ENCODE results near the gene UGT1A5. TPM values are rescaled to one million over a fixed set of nuclear protein-coding genes. Genes with fewer than 3 reads are reported as not detected.

The UGT1A5 gene
- total RNA-seq, 2 donors from 2014 or later = not detected

DNA sequence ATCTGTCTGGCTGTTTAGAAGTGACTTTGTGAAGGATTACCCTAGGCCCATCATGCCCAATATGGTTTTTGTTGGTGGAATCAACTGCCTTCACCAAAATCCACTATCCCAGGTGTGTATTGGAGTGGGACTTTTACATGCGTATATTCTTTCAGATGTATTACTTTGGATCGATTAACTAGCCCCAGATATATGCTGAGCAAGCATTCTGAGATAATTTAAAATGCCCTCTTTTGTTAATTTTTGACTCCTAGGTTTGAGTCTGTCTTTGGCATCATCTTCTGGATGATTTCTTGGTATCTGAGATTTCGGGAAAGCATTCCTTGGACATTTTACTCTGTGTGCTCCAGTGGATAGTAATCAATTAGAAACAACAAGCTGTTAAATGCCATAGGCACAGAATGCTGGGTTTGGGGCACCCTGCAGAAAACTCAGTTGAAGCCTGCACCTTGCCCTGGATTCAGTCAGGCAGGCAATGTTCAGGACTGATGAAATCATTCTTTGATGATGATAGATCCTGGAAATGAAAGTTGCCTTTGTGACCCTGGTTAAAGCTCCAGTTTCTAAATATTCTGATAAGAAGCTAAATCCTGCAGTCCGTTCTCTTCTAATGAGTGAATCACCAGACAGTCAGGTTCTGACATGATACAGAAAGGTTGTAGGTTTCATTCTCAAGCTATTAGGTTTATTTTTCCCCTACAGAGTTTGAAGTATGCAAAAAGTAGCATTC lies 48.5 kb downstream of the UGT1A5 start:
- Mint-ChIP-seq H3K27me3 (ENCODE audit: low read depth) (peaks cover 17% of the 10 kb centered on the region), H3K4me1 (ENCODE audit: low read depth) (no peaks in the 10 kb centered on the region), H3K9me3 (no peaks in the 10 kb centered on the region), H3K27ac (no peak overlapping the region), H3K36me3 (ENCODE audit: insufficient read depth in 2 of 2) (no peaks in the 10 kb centered on the region), H3K4me3 (no peak overlapping the region)
- no peak for DNase-seq
- ATAC-seq (replicated peaks in 1 of 2) = no peak

DNA sequence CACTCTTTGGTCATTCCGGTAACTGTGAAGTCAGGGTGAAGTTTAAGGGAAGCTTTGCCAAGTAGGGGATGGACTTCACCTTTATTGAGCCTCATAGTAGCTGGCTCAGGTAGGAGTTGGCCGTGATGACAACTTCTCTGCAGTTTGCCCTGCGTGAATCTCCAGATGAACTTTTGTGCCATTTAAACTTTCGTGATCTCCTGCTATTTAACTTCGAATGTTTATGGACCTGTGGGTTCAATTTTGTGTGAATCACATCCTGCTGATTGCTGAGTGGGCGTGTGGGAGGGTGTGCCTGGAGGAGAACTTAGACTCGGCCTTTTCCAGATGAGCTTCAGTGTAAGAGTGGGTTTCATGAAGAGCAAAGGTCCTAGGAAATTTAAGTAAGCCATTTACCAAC lies 51.6 kb downstream of the UGT1A5 start:
- no peak for DNase-seq
- H3K27me3 Mint-ChIP-seq (ENCODE audit: low read depth) = peaks cover 27% of the 10 kb centered on the region
- H3K27ac Mint-ChIP-seq = no peak overlapping the region
- no peaks in the 10 kb centered on the region for H3K4me1 Mint-ChIP-seq (ENCODE audit: low read depth)
- no peaks in the 10 kb centered on the region for H3K9me3 Mint-ChIP-seq
- no peaks in the 10 kb centered on the region for H3K36me3 Mint-ChIP-seq (ENCODE audit: insufficient read depth in 2 of 2)
- ATAC-seq (replicated peaks in 1 of 2) = no peak
- no peak overlapping the region for H3K4me3 Mint-ChIP-seq

DNA sequence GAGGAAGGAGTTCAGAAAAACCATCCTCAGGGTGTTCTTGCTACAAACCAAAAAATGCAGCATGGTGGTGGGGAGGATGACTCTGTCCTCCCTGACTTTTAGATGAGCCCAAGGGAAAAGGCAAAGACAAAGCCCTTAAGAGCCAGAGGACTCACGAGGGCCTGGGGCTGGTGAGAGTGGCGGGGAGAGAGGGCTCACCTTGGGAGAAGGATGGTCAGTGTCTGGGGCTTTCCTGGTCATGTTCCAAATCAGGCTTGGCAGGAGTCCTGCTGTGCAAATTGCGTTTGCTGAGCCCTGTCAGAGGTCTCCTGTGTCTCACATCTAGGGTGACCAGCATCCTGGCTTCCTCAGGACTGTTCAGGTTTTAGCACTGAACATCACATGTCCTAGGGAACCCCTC lies 52.1 kb downstream of the UGT1A5 start:
- ATAC-seq (replicated peaks in 1 of 2) (no peak), DNase-seq (no peak)
- H3K9me3 Mint-ChIP-seq = no peaks in the 10 kb centered on the region
- H3K36me3 Mint-ChIP-seq (ENCODE audit: insufficient read depth in 2 of 2) = no peaks in the 10 kb centered on the region
- no peak overlapping the region for H3K27ac Mint-ChIP-seq
- peaks cover 30% of the 10 kb centered on the region for H3K27me3 Mint-ChIP-seq (ENCODE audit: low read depth)
- H3K4me1 Mint-ChIP-seq (ENCODE audit: low read depth) = no peaks in the 10 kb centered on the region
- no peak overlapping the region for H3K4me3 Mint-ChIP-seq

DNA sequence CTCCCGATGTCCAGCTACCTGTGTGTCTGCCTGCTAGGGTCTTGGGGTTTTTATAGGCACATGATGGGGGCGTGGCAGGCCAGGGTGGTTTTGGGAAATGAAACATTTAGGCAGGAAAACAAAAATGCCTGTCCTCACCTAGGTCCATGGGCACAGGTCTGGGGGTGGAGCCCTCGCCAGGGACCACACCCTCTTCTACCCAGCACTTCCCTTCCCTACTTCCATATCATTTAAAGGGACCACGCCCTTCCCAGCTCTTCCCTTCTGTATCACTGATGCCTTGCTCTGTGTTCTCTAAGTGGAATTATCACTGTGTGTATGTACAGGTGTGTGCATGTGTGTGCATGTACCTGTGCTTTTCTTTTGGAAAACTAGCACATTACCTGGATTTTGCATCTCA lies 53.7 kb downstream of the UGT1A5 start:
- Mint-ChIP-seq H3K9me3 (no peaks in the 10 kb centered on the region), H3K4me1 (ENCODE audit: low read depth) (no peaks in the 10 kb centered on the region), H3K27me3 (ENCODE audit: low read depth) (peaks cover 30% of the 10 kb centered on the region)

DNA sequence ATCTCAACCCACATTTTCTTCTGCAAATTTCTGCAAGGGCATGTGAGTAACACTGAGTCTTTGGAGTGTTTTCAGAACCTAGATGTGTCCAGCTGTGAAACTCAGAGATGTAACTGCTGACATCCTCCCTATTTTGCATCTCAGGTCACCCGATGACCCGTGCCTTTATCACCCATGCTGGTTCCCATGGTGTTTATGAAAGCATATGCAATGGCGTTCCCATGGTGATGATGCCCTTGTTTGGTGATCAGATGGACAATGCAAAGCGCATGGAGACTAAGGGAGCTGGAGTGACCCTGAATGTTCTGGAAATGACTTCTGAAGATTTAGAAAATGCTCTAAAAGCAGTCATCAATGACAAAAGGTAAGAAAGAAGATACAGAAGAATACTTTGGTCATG lies 55.4 kb downstream of the UGT1A5 start:
- peaks cover 30% of the 10 kb centered on the region for H3K27me3 Mint-ChIP-seq (ENCODE audit: low read depth)
- no peaks in the 10 kb centered on the region for H3K36me3 Mint-ChIP-seq (ENCODE audit: insufficient read depth in 2 of 2)
- no peaks in the 10 kb centered on the region for H3K4me1 Mint-ChIP-seq (ENCODE audit: low read depth)
- no peak overlapping the region for H3K4me3 Mint-ChIP-seq
- H3K27ac Mint-ChIP-seq = no peak overlapping the region
- no peak for ATAC-seq (replicated peaks in 1 of 2)
- no peak for DNase-seq
- no peaks in the 10 kb centered on the region for H3K9me3 Mint-ChIP-seq

More for the DNA sequence above, 53.7 kb downstream of the UGT1A5 start:
- no peak overlapping the region for H3K4me3 Mint-ChIP-seq
- no peak overlapping the region for H3K27ac Mint-ChIP-seq
- DNase-seq (no peak), ATAC-seq (replicated peaks in 1 of 2) (no peak)
- H3K36me3 Mint-ChIP-seq (ENCODE audit: insufficient read depth in 2 of 2) = no peaks in the 10 kb centered on the region

DNA sequence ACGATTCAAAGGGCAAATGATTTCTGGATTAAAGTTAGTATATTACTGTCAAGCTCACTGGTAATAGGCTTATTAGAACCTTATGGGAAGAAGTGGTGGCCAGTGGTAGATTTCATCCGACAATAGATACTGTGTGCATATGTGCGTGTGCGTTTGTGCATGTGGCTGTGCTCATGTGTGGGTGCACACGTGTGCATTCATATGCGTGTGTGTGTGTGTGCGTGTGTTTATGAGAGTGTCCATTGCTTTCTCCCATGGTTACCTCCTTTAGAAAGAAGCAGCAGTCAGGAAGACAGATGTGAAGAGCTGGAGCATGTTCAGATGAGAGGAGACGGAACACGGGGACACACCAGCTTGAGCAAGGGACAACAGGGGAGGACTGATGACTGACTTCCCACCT lies 56.6 kb downstream of the UGT1A5 start:
- DNase-seq = no peak
- Mint-ChIP-seq H3K4me1 (ENCODE audit: low read depth) (no peaks in the 10 kb centered on the region), H3K27ac (no peak overlapping the region), H3K27me3 (ENCODE audit: low read depth) (peaks cover 18% of the 10 kb centered on the region), H3K9me3 (no peaks in the 10 kb centered on the region), H3K4me3 (no peak overlapping the region), H3K36me3 (ENCODE audit: insufficient read depth in 2 of 2) (no peaks in the 10 kb centered on the region)
- no peak for ATAC-seq (replicated peaks in 1 of 2)

DNA sequence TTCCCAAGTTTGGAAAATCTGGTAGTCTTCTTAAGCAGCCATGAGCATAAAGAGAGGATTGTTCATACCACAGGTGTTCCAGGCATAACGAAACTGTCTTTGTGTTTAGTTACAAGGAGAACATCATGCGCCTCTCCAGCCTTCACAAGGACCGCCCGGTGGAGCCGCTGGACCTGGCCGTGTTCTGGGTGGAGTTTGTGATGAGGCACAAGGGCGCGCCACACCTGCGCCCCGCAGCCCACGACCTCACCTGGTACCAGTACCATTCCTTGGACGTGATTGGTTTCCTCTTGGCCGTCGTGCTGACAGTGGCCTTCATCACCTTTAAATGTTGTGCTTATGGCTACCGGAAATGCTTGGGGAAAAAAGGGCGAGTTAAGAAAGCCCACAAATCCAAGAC lies 59.4 kb downstream of the UGT1A5 start:
- H3K36me3 Mint-ChIP-seq (ENCODE audit: insufficient read depth in 2 of 2) = peaks cover 2 to 4% of the 10 kb centered on the region in 2 donors
- no peak overlapping the region for H3K27ac Mint-ChIP-seq
- no peak overlapping the region for H3K4me3 Mint-ChIP-seq
- H3K9me3 Mint-ChIP-seq = peaks cover 5 to 7% of the 10 kb centered on the region in 2 donors
- no peak for DNase-seq
- no peak for ATAC-seq (replicated peaks in 1 of 2)
- H3K27me3 Mint-ChIP-seq (ENCODE audit: low read depth) = peaks cover 6% of the 10 kb centered on the region
- no peaks in the 10 kb centered on the region for H3K4me1 Mint-ChIP-seq (ENCODE audit: low read depth)

DNA sequence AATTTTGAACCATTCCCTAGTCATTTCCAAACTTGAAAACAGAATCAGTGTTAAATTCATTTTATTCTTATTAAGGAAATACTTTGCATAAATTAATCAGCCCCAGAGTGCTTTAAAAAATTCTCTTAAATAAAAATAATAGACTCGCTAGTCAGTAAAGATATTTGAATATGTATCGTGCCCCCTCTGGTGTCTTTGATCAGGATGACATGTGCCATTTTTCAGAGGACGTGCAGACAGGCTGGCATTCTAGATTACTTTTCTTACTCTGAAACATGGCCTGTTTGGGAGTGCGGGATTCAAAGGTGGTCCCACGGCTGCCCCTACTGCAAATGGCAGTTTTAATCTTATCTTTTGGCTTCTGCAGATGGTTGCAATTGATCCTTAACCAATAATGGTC lies 59.9 kb downstream of the UGT1A5 start:
- Mint-ChIP-seq H3K4me1 (ENCODE audit: low read depth) (no peaks in the 10 kb centered on the region), H3K27me3 (ENCODE audit: low read depth) (peaks cover 6% of the 10 kb centered on the region), H3K4me3 (no peak overlapping the region), H3K36me3 (ENCODE audit: insufficient read depth in 2 of 2) (peaks cover 2 to 4% of the 10 kb centered on the region in 2 donors), H3K27ac (no peak overlapping the region), H3K9me3 (peaks cover 7 to 8% of the 10 kb centered on the region in 2 donors)
- no peak for DNase-seq
- ATAC-seq (replicated peaks in 1 of 2) = no peak

DNA sequence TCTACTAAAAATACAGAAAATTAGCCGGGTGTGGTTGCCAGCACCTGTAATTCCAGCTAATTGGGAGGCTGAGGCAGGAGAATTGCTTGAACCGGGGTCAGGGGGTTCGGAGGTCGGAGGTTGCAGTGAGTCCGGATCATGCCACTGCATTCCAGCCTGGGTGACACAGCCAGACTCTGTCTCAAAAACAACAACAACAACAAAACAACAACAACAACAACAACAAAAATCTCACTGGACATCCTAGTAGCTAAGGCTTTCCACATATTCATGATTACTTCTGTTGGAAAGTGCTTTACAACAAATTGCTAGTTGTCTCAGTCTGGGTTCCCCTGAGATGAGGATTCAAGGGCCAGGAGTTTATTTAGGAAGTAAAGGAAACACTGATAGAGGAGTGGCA lies 61.1 kb downstream of the UGT1A5 start:
- no peak overlapping the region for H3K4me3 Mint-ChIP-seq
- no peaks in the 10 kb centered on the region for H3K4me1 Mint-ChIP-seq (ENCODE audit: low read depth)
- ATAC-seq (replicated peaks in 1 of 2) (no peak), DNase-seq (no peak)
- H3K27ac Mint-ChIP-seq = no peak overlapping the region
- peaks cover 6% of the 10 kb centered on the region for H3K27me3 Mint-ChIP-seq (ENCODE audit: low read depth)
- peaks cover 7 to 8% of the 10 kb centered on the region in 2 donors for H3K9me3 Mint-ChIP-seq
- peaks cover 2 to 4% of the 10 kb centered on the region in 2 donors for H3K36me3 Mint-ChIP-seq (ENCODE audit: insufficient read depth in 2 of 2)

DNA sequence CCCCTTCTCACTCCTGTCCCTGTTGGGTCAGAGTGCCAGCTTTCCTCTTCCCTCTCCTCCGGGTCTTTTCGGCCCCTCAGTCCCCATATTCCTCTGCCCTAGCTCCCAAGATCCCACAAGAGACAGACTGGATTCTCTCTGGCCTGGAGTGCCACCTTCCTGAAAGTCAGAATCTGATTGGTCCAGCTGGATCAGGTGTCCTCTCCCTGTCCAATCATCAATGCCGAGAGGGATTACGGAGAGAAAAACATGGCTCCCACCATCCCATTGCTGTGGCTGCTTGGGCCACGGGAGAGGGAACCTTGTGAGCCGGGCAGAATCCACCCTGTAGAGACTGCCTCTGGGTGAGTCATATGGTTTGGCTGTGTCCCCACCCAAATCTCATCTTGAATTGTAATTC lies 62.7 kb downstream of the UGT1A5 start:
- Mint-ChIP-seq H3K36me3 (ENCODE audit: insufficient read depth in 2 of 2) (peaks cover 2 to 4% of the 10 kb centered on the region in 2 donors), H3K4me1 (ENCODE audit: low read depth) (no peaks in the 10 kb centered on the region), H3K27ac (no peak overlapping the region), H3K27me3 (ENCODE audit: low read depth) (no peaks in the 10 kb centered on the region), H3K4me3 (no peak overlapping the region), H3K9me3 (peaks cover 7 to 10% of the 10 kb centered on the region in 2 donors)
- ATAC-seq (replicated peaks in 1 of 2) (no peak), DNase-seq (no peak)

DNA sequence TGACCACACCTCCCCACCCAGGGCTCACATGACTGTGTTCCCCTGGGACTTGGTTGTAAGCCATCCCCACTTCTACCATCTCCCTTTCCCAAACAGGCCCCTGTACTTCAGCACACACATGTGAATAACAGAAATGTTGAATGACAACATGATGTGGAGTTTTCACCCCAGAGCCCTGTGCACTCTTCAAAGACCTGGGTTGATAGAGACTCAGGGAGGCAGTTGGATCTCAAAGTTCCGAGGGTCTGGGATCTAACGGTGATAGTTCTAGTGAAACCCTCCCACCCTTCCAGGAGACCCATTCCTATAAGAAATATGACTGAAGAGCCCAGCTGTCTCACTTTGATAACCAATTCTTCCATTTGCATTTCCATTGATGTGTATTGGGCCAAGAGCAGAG lies 65.3 kb downstream of the UGT1A5 start, which contains the start of gene MROH2A:
Gene MROH2A (plus strand): TSS at position 301 of the 400 bp plus-strand sequence. CDS start 1,029 bp downstream, outside the sequence.
- DNase-seq = no peak
- H3K9me3 Mint-ChIP-seq = peaks cover 7 to 10% of the 10 kb centered on the region in 2 donors
- ATAC-seq (replicated peaks in 1 of 2) = no peak
- H3K36me3 Mint-ChIP-seq (ENCODE audit: insufficient read depth in 2 of 2) = peaks cover 2 to 4% of the 10 kb centered on the region in 2 donors
- no peaks in the 10 kb centered on the region for H3K4me1 Mint-ChIP-seq (ENCODE audit: low read depth)
- no peak within 1 kb of the TSS for H3K27ac Mint-ChIP-seq
- no peak within 1 kb of the TSS for H3K4me3 Mint-ChIP-seq
- peaks cover 11% of the 10 kb centered on the region for H3K27me3 Mint-ChIP-seq (ENCODE audit: low read depth)

DNA sequence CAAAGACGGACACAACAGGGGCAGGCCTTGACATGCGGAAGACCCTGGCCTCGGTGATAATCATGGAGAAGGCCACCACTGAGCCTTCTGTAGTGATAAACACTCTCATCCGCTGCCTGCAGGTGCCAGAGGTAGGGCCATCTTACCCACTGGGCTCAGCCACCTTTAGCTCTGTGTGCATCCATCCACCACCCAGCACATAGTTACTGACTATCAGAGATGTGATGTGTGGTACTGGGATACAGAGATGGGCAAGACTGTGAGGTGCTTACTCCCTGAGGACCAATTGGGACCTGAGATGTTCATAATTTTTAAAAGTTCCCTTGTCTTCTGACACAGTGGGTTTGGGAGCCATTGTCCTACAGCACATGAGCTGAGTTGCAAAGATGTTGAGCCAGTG lies 67.0 kb downstream of the UGT1A5 start:
- Mint-ChIP-seq H3K27me3 (ENCODE audit: low read depth) (peaks cover 13% of the 10 kb centered on the region), H3K36me3 (ENCODE audit: insufficient read depth in 2 of 2) (peaks cover 2 to 4% of the 10 kb centered on the region in 2 donors), H3K4me1 (ENCODE audit: low read depth) (no peaks in the 10 kb centered on the region), H3K9me3 (peaks cover 7 to 10% of the 10 kb centered on the region in 2 donors), H3K27ac (no peak overlapping the region), H3K4me3 (no peak overlapping the region)
- ATAC-seq (replicated peaks in 1 of 2) (no peak), DNase-seq (no peak)

DNA sequence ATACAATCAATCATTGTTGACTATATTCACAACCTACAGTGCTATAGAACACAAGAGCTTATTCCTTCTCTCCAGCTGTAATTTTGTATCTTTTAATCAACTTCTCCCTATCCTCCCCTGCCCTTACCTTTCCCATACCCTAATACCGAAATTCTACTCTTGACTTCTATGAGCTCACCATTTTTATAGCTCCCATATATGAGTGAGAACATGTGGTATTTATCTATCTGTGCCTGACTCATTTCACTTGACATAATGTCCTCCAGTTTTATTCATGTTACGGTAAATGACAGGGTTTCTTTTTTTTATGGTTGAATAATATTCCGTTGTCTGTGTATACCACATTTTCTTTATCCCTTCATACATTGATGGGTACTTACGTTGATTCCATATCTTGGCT lies 68.1 kb downstream of the UGT1A5 start:
- H3K4me1 Mint-ChIP-seq (ENCODE audit: low read depth) = no peaks in the 10 kb centered on the region
- no peak overlapping the region for H3K4me3 Mint-ChIP-seq
- peaks cover 13% of the 10 kb centered on the region for H3K27me3 Mint-ChIP-seq (ENCODE audit: low read depth)
- H3K9me3 Mint-ChIP-seq = peaks cover 5 to 10% of the 10 kb centered on the region in 2 donors
- peaks cover 2 to 4% of the 10 kb centered on the region in 2 donors for H3K36me3 Mint-ChIP-seq (ENCODE audit: insufficient read depth in 2 of 2)
- DNase-seq (no peak), ATAC-seq (replicated peaks in 1 of 2) (no peak)
- no peak overlapping the region for H3K27ac Mint-ChIP-seq

DNA sequence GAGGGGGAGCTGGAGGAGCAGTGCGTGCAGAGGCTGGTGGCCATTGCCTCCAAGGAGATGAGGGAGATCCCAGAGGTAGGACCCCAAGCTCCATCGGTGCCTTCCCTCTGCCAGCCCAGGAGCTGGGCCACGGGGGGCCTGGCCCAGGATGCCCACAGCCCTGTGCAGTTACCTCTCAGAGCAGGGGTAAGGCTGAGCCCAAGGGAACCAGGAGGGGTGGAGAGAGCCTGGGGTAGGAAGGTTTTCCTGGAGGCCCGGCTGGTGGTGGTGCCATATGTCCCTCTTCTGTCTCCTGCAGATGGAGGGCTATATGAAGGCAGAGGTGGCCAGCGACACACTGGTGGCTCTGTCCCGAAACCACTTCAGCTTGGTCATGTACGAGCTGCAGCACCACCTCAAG lies 76.8 kb downstream of the UGT1A5 start:
- Mint-ChIP-seq H3K36me3 (ENCODE audit: insufficient read depth in 2 of 2) (no peaks in the 10 kb centered on the region), H3K4me1 (ENCODE audit: low read depth) (no peaks in the 10 kb centered on the region), H3K27me3 (ENCODE audit: low read depth) (no peaks in the 10 kb centered on the region), H3K4me3 (no peak overlapping the region), H3K9me3 (peaks cover 3 to 5% of the 10 kb centered on the region in 2 donors), H3K27ac (no peak overlapping the region)
- ATAC-seq (replicated peaks in 1 of 2) = no peak
- no peak for DNase-seq
